SK-N-MC (cell line): ENCODE measurements around the gene YKT6.

Experiments
- DNase-seq: peaks from one replicate; pipeline ENCODE4 v3.0.0-alpha.2; 2011; ENCODE audit warnings: low read depth, low spot score
- H3K27ac ChIP-seq: fragments of 200-600 bp; sonication (generic); 2 replicates; pipeline ENCODE4 v1.5.1; 2016; ENCODE audit warnings: mixed run types
- H3K36me3 ChIP-seq: fragments of 200-600 bp; sonication (generic); 2 replicates; pipeline ENCODE4 v1.6.1; 2017; ENCODE audit warnings: antibody characterized with exemption, low read length, mixed read lengths; ENCODE audit not compliant: insufficient read depth
- H3K4me3 ChIP-seq: fragments of 200-600 bp; sonication (generic); 2 replicates; pipeline ENCODE4 v1.5.1; 2016
- H3K9ac ChIP-seq: fragments of 200-600 bp; sonication (generic); 2 replicates; pipeline ENCODE4 v1.8.0; 2017; ENCODE audit warnings: mixed run types, mixed read lengths; ENCODE audit not compliant: insufficient read length
- H3K9me3 ChIP-seq: fragments of 200-600 bp; sonication (generic); 2 replicates; pipeline ENCODE4 v1.6.1; 2017; ENCODE audit warnings: low read depth, mild to moderate bottlenecking, antibody characterized with exemption, low read length, moderate library complexity, mixed read lengths
- EZH2 ChIP-seq: fragments of 200-600 bp; sonication (generic); IDR thresholded peaks from one replicate; pipeline ENCODE4 v1.6.1; 2017; ENCODE audit warnings: antibody characterized with exemption
- FOXP2 ChIP-seq: optimal IDR thresholded peaks from 2 replicates; pipeline ENCODE3; 2011; ENCODE audit warnings: mild to moderate bottlenecking, moderate library complexity; ENCODE audit not compliant: insufficient read depth; ENCODE audit errors: extremely low read length, control extremely low read depth
- POLR2AphosphoS5 ChIP-seq: IDR thresholded peaks from 2 replicates; pipeline ENCODE4 v1.6.1; 2012; ENCODE audit warnings: mild to moderate bottlenecking, low read depth, low read length, borderline replicate concordance

The YKT6 gene

GRCh38 chr7:44223362-44224079 lies 22.7 kb downstream of the YKT6 start:
- Histone ChIP-seq H3K36me3 (no peaks in the 10 kb centered on the region), H3K27ac (no peak overlapping the region), H3K9ac (no peak overlapping the region), H3K4me3 (no peak overlapping the region), H3K9me3 (no peaks in the 10 kb centered on the region)
- no peak for DNase-seq
- TF ChIP-seq POLR2AphosphoS5 = no peak
- no peak for TF ChIP-seq FOXP2
- TF ChIP-seq EZH2 = no peak

- H3K9ac ChIP-seq = no peak overlapping the region
- no peaks in the 10 kb centered on the region for H3K36me3 ChIP-seq
- DNase-seq = no peak
- H3K4me3 ChIP-seq = no peak overlapping the region
- no peak overlapping the region for H3K27ac ChIP-seq
- no peaks in the 10 kb centered on the region for H3K9me3 ChIP-seq
- no peak for TF ChIP-seq FOXP2
Observed at GRCh38 chr7:44224080-44224973, 23.5 kb downstream of the YKT6 start.

GRCh38 chr7:44224974-44225565 lies 24.3 kb downstream of the YKT6 start:
- TF ChIP-seq FOXP2 = no peak
- no peak for TF ChIP-seq POLR2AphosphoS5
- no peak for TF ChIP-seq EZH2
- Histone ChIP-seq H3K27ac (no peak overlapping the region), H3K9ac (no peak overlapping the region), H3K4me3 (no peak overlapping the region), H3K36me3 (no peaks in the 10 kb centered on the region), H3K9me3 (no peaks in the 10 kb centered on the region)
- no peak for DNase-seq

- Histone ChIP-seq H3K9ac (no peak overlapping the region), H3K36me3 (no peaks in the 10 kb centered on the region), H3K4me3 (no peak overlapping the region), H3K27ac (no peak overlapping the region), H3K9me3 (no peaks in the 10 kb centered on the region)
- no peak for TF ChIP-seq EZH2
- no peak for DNase-seq
Observed at GRCh38 chr7:44225566-44226395, 25.0 kb downstream of the YKT6 start.

GRCh38 chr7:44226396-44226753 lies 25.6 kb downstream of the YKT6 start:
- H3K9ac ChIP-seq = no peak overlapping the region
- no peak overlapping the region for H3K27ac ChIP-seq
- no peak for DNase-seq
- TF ChIP-seq POLR2AphosphoS5 = no peak
- H3K36me3 ChIP-seq = no peaks in the 10 kb centered on the region
- H3K9me3 ChIP-seq = no peaks in the 10 kb centered on the region
- no peak overlapping the region for H3K4me3 ChIP-seq

GRCh38 chr7:44227911-44228310 lies 27.1 kb downstream of the YKT6 start:
- no peak overlapping the region for H3K27ac ChIP-seq
- H3K9me3 ChIP-seq = no peaks in the 10 kb centered on the region
- H3K4me3 ChIP-seq = no peak overlapping the region
- DNase-seq = no peak
- TF ChIP-seq FOXP2 = no peak
- TF ChIP-seq POLR2AphosphoS5 = no peak
- no peak for TF ChIP-seq EZH2
- no peak overlapping the region for H3K9ac ChIP-seq
- H3K36me3 ChIP-seq = no peaks in the 10 kb centered on the region

GRCh38 chr7:44228571-44229350 lies 28.0 kb downstream of the YKT6 start:
- Histone ChIP-seq H3K36me3 (no peaks in the 10 kb centered on the region), H3K9me3 (no peaks in the 10 kb centered on the region), H3K9ac (no peak overlapping the region), H3K4me3 (no peak overlapping the region), H3K27ac (no peak overlapping the region)
- no peak for DNase-seq
- TF ChIP-seq POLR2AphosphoS5 (no peak), EZH2 (no peak), FOXP2 (no peak)
